NT2/D1 (cell line): ENCODE measurements around the gene NKX2-8.

Experiments
- SUZ12 ChIP-seq: IDR thresholded peaks from 2 replicates; pipeline ENCODE4 v1.6.1; 2011; ENCODE audit not compliant: insufficient read length, insufficient read depth; ENCODE audit errors: extremely low read depth
- YY1 ChIP-seq: IDR thresholded peaks from 2 replicates; pipeline ENCODE4 v1.6.1; 2011; ENCODE audit not compliant: insufficient read length, insufficient read depth
- ZNF274 ChIP-seq: IDR thresholded peaks from 2 replicates; pipeline ENCODE4 v1.6.1; 2011; ENCODE audit warnings: mild to moderate bottlenecking, low read depth, low read length

GRCh38 chr14:36580856-36581831 is 1.3 kb downstream of the NKX2-8 start:
- no peak for TF ChIP-seq ZNF274
- no peak for TF ChIP-seq YY1
- TF ChIP-seq SUZ12 = no peak
